ENCODE results near the gene CFAP46.
"Not testable (repeated sequence)": the region's sequence is repeated elsewhere in the genome, so short reads cannot be mapped to it uniquely, and the experiment has no call there.

CFAP46 gene

DNA sequence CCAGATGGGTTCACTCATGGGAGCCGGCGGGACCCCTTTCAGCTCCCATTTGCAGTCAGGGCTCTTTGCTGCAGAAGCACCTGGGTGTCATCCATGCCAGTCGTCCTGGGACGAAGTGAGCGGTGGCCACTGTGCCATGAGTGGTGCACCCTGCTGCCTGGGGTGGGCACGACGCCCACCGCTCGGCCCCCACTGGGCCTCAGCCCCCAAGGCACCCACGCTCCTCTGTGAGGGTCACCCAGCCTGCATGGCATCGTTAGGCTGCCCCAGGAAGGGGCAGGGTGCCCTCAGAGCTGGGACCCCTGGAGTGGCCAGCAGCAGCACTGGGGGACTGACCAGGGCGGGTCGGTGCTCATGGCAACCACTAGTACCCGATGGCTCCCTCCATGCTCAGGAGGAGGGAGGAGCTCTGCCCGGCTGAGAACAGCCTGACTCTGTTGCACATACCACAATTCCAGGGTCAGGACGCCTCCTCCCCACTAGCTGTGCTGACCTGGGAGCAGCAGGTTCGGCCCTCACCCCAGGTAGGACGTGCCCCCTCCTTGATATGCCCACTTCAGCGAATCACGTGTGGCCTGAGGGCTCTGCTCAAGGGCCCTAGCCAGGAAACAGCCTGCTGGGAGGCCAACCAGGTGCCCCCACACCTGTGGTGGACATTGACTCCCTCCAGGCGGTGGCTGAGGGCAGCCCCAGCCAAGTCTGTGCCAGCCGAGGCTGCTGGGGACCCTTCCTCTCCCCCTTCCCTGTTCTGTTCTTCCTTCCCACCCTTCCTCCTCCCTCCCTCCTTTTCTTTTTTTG lies 28.5 kb upstream of the CFAP46 start:
- no peak overlapping the region for H3K4me3 ChIP-seq (ENCODE audit: control insufficient read depth, low read depth, low read length)
- TF ChIP-seq CTCF (IDR thresholded peaks at IDR 0.05; ENCODE audit: control insufficient read depth, insufficient read depth, low read depth, low read length, missing control alignments) = no peak
- DNase-seq (ENCODE audit: low read depth) = no peak

GRCh38 chr10:132967540-132967939 lies 25.2 kb upstream of the CFAP46 start:
- H3K4me3 ChIP-seq (ENCODE audit: control insufficient read depth, low read depth, low read length) = no peak overlapping the region
- TF ChIP-seq CTCF (IDR thresholded peaks at IDR 0.05; ENCODE audit: control insufficient read depth, insufficient read depth, low read depth, low read length, missing control alignments) = no peak
- no peak for DNase-seq (ENCODE audit: low read depth)

GRCh38 chr10:132965411-132966057 lies 23.2 kb upstream of the CFAP46 start:
- no peak overlapping the region for H3K4me3 ChIP-seq (ENCODE audit: control insufficient read depth, low read depth, low read length)
- no peak for TF ChIP-seq CTCF (IDR thresholded peaks at IDR 0.05; ENCODE audit: control insufficient read depth, insufficient read depth, low read depth, low read length, missing control alignments)
- DNase-seq (ENCODE audit: low read depth) = no peak

GRCh38 chr10:132964707-132965410 lies 22.5 kb upstream of the CFAP46 start:
- not testable (repeated sequence) for H3K4me3 ChIP-seq (ENCODE audit: control insufficient read depth, low read depth, low read length)

DNA sequence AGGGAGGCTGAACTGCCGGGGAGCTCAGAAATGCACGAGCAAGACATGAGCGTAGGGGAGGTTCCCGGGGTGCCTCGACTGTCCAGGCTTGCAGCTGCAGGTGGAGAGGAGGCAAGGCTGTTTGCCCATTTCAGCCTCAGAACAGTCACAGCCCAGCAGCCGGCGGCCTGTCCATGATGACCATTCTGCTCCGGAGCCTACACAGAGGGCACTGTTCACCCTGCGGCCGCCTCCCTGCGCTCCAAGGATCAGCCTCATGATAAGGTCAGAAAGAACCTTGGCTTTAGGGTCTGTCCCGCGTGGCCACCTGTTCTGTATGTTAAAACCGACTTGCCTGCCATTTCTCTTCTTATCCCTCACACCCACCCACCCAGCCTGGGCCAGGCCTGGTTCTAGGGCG lies 21.9 kb upstream of the CFAP46 start:
- H3K4me3 ChIP-seq (ENCODE audit: control insufficient read depth, low read depth, low read length) = no peak overlapping the region
- no peak for DNase-seq (ENCODE audit: low read depth)
- TF ChIP-seq CTCF (IDR thresholded peaks at IDR 0.05; ENCODE audit: control insufficient read depth, insufficient read depth, low read depth, low read length, missing control alignments) = no peak

More at GRCh38 chr10:132964707-132965410, 22.5 kb upstream of the CFAP46 start:
- DNase-seq (ENCODE audit: low read depth) = not testable (repeated sequence)

- no peak overlapping the region for H3K4me3 ChIP-seq (ENCODE audit: control insufficient read depth, low read depth, low read length)
- TF ChIP-seq CTCF (IDR thresholded peaks at IDR 0.05; ENCODE audit: control insufficient read depth, insufficient read depth, low read depth, low read length, missing control alignments) = no peak
- DNase-seq (ENCODE audit: low read depth) = no peak
Observed at GRCh38 chr10:132963430-132963960, 21.1 kb upstream of the CFAP46 start.
